Activated CD4-positive, alpha-beta T cell treated with anti-CD3 and anti-CD28 coated beads, Interleukin-2, amount 50 U/mL, for 4 hours (primary cell): ENCODE results near the gene HELZ2.
A peak's percentile ranks its signal among the peaks of the same experiment; 100 is the strongest.
"Not testable (repeated sequence)": the region's sequence is repeated elsewhere in the genome, so short reads cannot be mapped to it uniquely, and the experiment has no call there.

Experiments used
- DNase-seq, 2 experiments: peaks; one replicate each; pipeline ENCODE4 v3.0.0-alpha.2; 2020

The HELZ2 gene

GRCh38 chr20:63578224-63579016, 4.4 kb upstream of the HELZ2 start:
- no peak for DNase-seq

- no peak for DNase-seq
Measured at GRCh38 chr20:63577317-63577894, 3.4 kb upstream of the HELZ2 start.

- no peak for DNase-seq
Measured at GRCh38 chr20:63576311-63576710, 2.3 kb upstream of the HELZ2 start.

- no peak for DNase-seq
Measured at GRCh38 chr20:63574829-63575743, 1.0 kb upstream of the HELZ2 start.

GRCh38 chr20:63573647-63574131, 350 bp downstream of the HELZ2 start:
- DNase-seq: no peak

GRCh38 chr20:63572788-63573646, 1.0 kb downstream of the HELZ2 start:
- no peak for DNase-seq

GRCh38 chr20:63572071-63572787, 1.8 kb downstream of the HELZ2 start:
- no peak for DNase-seq

GRCh38 chr20:63571087-63571478, 3.0 kb downstream of the HELZ2 start:
- DNase-seq: not testable (repeated sequence)

- no peak for DNase-seq
Measured at GRCh38 chr20:63570281-63571086, 3.6 kb downstream of the HELZ2 start.

GRCh38 chr20:63568986-63569949, 4.8 kb downstream of the HELZ2 start:
- DNase-seq: no peak

GRCh38 chr20:63568170-63568981, 5.7 kb downstream of the HELZ2 start:
- DNase-seq: no peak

GRCh38 chr20:63567386-63568169, 6.5 kb downstream of the HELZ2 start:
- DNase-seq: peak in 1 of 2 experiments; percentile 37

GRCh38 chr20:63567136-63567385, 7.0 kb downstream of the HELZ2 start:
- no peak for DNase-seq

- DNase-seq: no peak
Measured at GRCh38 chr20:63566395-63567135, 7.5 kb downstream of the HELZ2 start.

- DNase-seq: no peak
Measured at GRCh38 chr20:63565699-63566335, 8.2 kb downstream of the HELZ2 start.

GRCh38 chr20:63565021-63565698, 8.9 kb downstream of the HELZ2 start:
- no peak for DNase-seq
